Measurements from ENCODE around the gene ZNF516. TPM values are rescaled to one million over a fixed set of nuclear protein-coding genes. Genes with fewer than 3 reads are reported as not detected.

ZNF516 gene
- total RNA-seq, 1 experiment from 2014 or later, result 22.6 TPM

DNA sequence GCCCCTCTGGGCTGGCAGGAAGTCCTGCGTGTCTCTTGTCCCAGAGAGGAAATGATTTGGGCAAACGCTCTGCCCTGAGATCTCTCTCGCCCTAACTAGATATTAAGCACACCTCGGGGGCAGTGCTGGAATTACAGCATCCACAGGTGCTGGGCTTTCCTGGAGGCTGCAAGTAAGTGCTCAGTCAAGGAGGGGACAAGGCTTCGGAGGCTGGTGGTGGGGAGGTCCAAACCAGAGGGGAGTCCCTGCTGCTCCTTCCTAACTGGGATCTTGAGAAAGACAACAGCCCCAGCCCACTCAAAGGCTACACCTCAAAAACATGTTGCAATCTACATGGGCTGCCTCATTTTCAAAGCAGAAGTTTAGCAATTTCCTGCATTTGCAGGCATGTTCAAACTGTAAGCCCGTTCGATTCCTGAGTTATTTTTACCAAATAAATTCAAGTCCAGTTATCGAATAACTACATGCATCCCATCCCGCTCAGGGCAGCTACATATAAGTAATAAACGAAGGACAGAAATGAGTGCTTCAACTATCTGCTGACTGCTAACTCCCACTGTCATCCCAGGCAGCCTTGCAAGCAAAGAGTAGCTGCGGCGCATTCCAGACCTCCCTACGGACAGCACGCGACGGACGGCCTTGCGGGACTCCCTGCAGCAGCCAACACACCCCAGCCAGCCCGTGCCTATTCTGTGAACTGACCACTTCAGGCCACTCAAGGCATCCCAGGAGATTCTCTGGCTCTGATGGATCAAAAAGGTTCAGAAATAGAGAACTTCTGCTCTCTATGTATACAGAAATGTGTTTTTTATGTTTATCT, 27.5 kb downstream of the ZNF516 start:
- Histone ChIP-seq H3K4me2 (ENCODE audit: insufficient read depth, insufficient read length, low read length) (no peak overlapping the region), H3T11ph (ENCODE audit: low read length) (no peak overlapping the region), H3K9me3 (ENCODE audit: control insufficient read depth, low read depth, low read length) (no peaks in the 10 kb centered on the region), H3K23me2 (ENCODE audit: insufficient read length, low read depth, low read length, poor library complexity, severe bottlenecking) (no peaks in the 10 kb centered on the region), H3K18ac (ENCODE audit: insufficient read length, low read depth, low read length) (no peak overlapping the region), H4K20me1 (ENCODE audit: control insufficient read depth, insufficient read depth, insufficient read length) (no peaks in the 10 kb centered on the region), H2BK20ac (ENCODE audit: low read depth, low read length, poor library complexity, severe bottlenecking) (no peak overlapping the region), H3K4ac (ENCODE audit: low read depth, low read length) (no peak overlapping the region), H4K91ac (ENCODE audit: insufficient read length, low read depth, low read length) (no peak overlapping the region), H3K9ac (ENCODE audit: extremely low read depth, insufficient read length, low read length) (no peak overlapping the region), H3K4me1 (ENCODE audit: insufficient read depth, low read length) (no peaks in the 10 kb centered on the region), H2BK120ac (ENCODE audit: low read depth, low read length, poor library complexity, severe bottlenecking) (no peak overlapping the region), H2BK12ac (ENCODE audit: insufficient read length, low read depth, low read length) (no peak overlapping the region), H2AK5ac (ENCODE audit: insufficient read length, low read length) (no peak overlapping the region), H2BK5ac (ENCODE audit: insufficient read length, low read length) (no peak overlapping the region), H3K79me2 (ENCODE audit: insufficient read depth, low read length) (no peaks in the 10 kb centered on the region), H3K14ac (ENCODE audit: insufficient read depth, low read length) (no peak overlapping the region), H2AFZ (ENCODE audit: low read length) (no peak overlapping the region), H3K27ac (ENCODE audit: insufficient read length, low read depth, low read length) (no peak overlapping the region), H4K5ac (ENCODE audit: insufficient read length, low read depth, low read length) (no peak overlapping the region), H3K27me3 (ENCODE audit: insufficient read depth, low read length) (no peaks in the 10 kb centered on the region), H3K79me1 (ENCODE audit: insufficient read depth, low read depth, low read length, poor library complexity, severe bottlenecking) (peaks cover 2% of the 10 kb centered on the region), H4K8ac (replicated peaks; ENCODE audit: insufficient read length, low read depth, low read length) (no peak overlapping the region), H3K56ac (ENCODE audit: insufficient read length, low read depth, low read length) (no peak overlapping the region), H2BK15ac (ENCODE audit: low read depth, low read length) (no peak overlapping the region), H3K23ac (ENCODE audit: insufficient read length, low read depth, low read length) (no peak overlapping the region)
- no CpG with 5 or more reads among the region's 19 CpGs for WGBS (ENCODE audit: extremely low coverage, insufficient read length, low lambda C conversion rate)
- no peaks in the 10 kb centered on the region for H3K27me3 Mint-ChIP-seq (ENCODE audit: low read depth)
- H3K9me3 Mint-ChIP-seq, result no peaks in the 10 kb centered on the region
- H3K4me3 Mint-ChIP-seq, result no peak overlapping the region; a peak in 1 of 5 replicates
- H3K27ac Mint-ChIP-seq, result peak overlapping the region in 1 of 3 experiments; percentile 44; a peak in 1 of 7 replicates
- no peak for DNase-seq
- TF ChIP-seq CTCF (conservative IDR thresholded peaks at IDR 0.05), result no peak
- peaks cover 0 to 3% of the 10 kb centered on the region in 2 experiments; a peak in 1 of 4 replicates for H3K4me1 Mint-ChIP-seq
- peaks cover 0 to 5% (median 3%) of the 10 kb centered on the region in 3 experiments; a peak in 2 of 7 replicates for H3K36me3 Mint-ChIP-seq (ENCODE audit: insufficient read depth in 1 of 3, low read depth in 3 of 3)

All from H9 (cell line).